ENCODE results near the gene GPD1L.
"Not testable (repeated sequence)": the region's sequence is repeated elsewhere in the genome, so short reads cannot be mapped to it uniquely, and the experiment has no call there.

GPD1L gene

GRCh38 chr3:32189693-32190092, 83.3 kb downstream of the GPD1L start:
- Histone ChIP-seq H3K9ac (ENCODE audit: low read depth, low read length) (no peak overlapping the region), H3K4me3 (ENCODE audit: low read depth, low read length) (no peak overlapping the region), H3K4me1 (ENCODE audit: control insufficient read depth, insufficient read depth, low read length) (no peaks in the 10 kb centered on the region), H3K36me3 (ENCODE audit: control insufficient read depth, insufficient read depth, low read length) (no peaks in the 10 kb centered on the region), H3K9me3 (ENCODE audit: control insufficient read depth, insufficient read depth, low read length) (no peaks in the 10 kb centered on the region), H3K27me3 (ENCODE audit: control insufficient read depth, insufficient read depth, low read length) (no peaks in the 10 kb centered on the region)

DNA sequence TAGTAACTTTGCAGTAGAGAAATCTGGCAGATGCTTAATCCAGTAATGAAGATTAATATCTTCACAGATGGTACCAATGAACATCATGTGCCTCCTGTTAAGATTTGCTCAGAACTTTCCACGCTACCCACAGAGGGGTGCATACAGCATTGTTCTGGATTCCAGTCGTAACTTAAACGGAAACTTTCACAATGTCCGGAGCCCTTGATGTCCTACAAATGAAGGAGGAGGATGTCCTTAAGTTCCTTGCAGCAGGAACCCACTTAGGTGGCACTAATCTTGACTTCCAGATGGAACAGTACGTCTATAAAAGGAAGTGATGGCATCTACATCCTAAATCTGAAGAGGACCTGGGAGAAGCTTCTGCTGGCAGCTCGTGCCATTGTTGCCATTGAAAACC, 84.1 kb downstream of the GPD1L start:
- H3K4me3 ChIP-seq (ENCODE audit: low read depth, low read length); H3K9me3 ChIP-seq (ENCODE audit: control insufficient read depth, insufficient read depth, low read length); H3K4me1 ChIP-seq (ENCODE audit: control insufficient read depth, insufficient read depth, low read length); H3K9ac ChIP-seq (ENCODE audit: low read depth, low read length); H3K27me3 ChIP-seq (ENCODE audit: control insufficient read depth, insufficient read depth, low read length); H3K36me3 ChIP-seq (ENCODE audit: control insufficient read depth, insufficient read depth, low read length): not testable (repeated sequence)

- H3K4me3 ChIP-seq (ENCODE audit: low read depth, low read length): no peak overlapping the region
- H3K27me3 ChIP-seq (ENCODE audit: control insufficient read depth, insufficient read depth, low read length): no peaks in the 10 kb centered on the region
- H3K36me3 ChIP-seq (ENCODE audit: control insufficient read depth, insufficient read depth, low read length): no peaks in the 10 kb centered on the region
- no peak overlapping the region for H3K9ac ChIP-seq (ENCODE audit: low read depth, low read length)
- no peaks in the 10 kb centered on the region for H3K4me1 ChIP-seq (ENCODE audit: control insufficient read depth, insufficient read depth, low read length)
- no peaks in the 10 kb centered on the region for H3K9me3 ChIP-seq (ENCODE audit: control insufficient read depth, insufficient read depth, low read length)
Observed at GRCh38 chr3:32193101-32193500, 86.7 kb downstream of the GPD1L start.

- Histone ChIP-seq H3K36me3 (ENCODE audit: control insufficient read depth, insufficient read depth, low read length) (no peaks in the 10 kb centered on the region), H3K4me3 (ENCODE audit: low read depth, low read length) (no peak overlapping the region), H3K27me3 (ENCODE audit: control insufficient read depth, insufficient read depth, low read length) (no peaks in the 10 kb centered on the region)
Observed at GRCh38 chr3:32194653-32195052, 88.2 kb downstream of the GPD1L start.

DNA sequence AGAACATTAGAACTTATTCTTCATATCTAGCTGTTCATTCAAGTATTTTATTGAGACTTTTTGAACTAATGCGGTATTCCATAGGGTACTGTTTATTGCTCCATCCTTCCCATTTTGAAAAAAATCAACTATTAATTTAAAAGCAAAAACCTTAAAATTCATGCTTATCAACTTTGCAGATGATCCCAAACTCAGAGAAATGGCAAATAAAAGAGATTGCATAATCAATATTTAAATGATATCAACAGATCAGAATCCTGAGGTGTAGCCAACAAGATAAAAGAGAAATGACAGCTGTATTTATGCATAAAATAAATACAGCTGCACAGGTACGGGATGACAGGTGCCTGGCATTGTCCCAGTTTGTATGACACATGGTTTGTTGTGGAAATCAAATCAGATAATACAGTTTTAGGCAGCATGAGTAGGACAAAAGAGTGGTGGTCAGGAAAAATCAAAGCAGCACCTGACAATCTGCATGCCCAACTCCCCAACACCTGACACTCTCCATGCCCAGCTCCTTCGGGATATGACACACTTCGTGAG, 89.6 kb downstream of the GPD1L start:
- H3K9me3 ChIP-seq (ENCODE audit: control insufficient read depth, insufficient read depth, low read length): no peaks in the 10 kb centered on the region
- H3K4me1 ChIP-seq (ENCODE audit: control insufficient read depth, insufficient read depth, low read length): no peaks in the 10 kb centered on the region
- no peaks in the 10 kb centered on the region for H3K27me3 ChIP-seq (ENCODE audit: control insufficient read depth, insufficient read depth, low read length)
- H3K9ac ChIP-seq (ENCODE audit: low read depth, low read length): no peak overlapping the region
- no peaks in the 10 kb centered on the region for H3K36me3 ChIP-seq (ENCODE audit: control insufficient read depth, insufficient read depth, low read length)
- no peak overlapping the region for H3K4me3 ChIP-seq (ENCODE audit: low read depth, low read length)

More at GRCh38 chr3:32194653-32195052, 88.2 kb downstream of the GPD1L start:
- Histone ChIP-seq H3K9me3 (ENCODE audit: control insufficient read depth, insufficient read depth, low read length) (no peaks in the 10 kb centered on the region), H3K9ac (ENCODE audit: low read depth, low read length) (no peak overlapping the region), H3K4me1 (ENCODE audit: control insufficient read depth, insufficient read depth, low read length) (no peaks in the 10 kb centered on the region)

GRCh38 chr3:32197991-32198390, 91.6 kb downstream of the GPD1L start:
- H3K9me3 ChIP-seq (ENCODE audit: control insufficient read depth, insufficient read depth, low read length): no peaks in the 10 kb centered on the region
- no peaks in the 10 kb centered on the region for H3K36me3 ChIP-seq (ENCODE audit: control insufficient read depth, insufficient read depth, low read length)
- no peak overlapping the region for H3K4me3 ChIP-seq (ENCODE audit: low read depth, low read length)

DNA sequence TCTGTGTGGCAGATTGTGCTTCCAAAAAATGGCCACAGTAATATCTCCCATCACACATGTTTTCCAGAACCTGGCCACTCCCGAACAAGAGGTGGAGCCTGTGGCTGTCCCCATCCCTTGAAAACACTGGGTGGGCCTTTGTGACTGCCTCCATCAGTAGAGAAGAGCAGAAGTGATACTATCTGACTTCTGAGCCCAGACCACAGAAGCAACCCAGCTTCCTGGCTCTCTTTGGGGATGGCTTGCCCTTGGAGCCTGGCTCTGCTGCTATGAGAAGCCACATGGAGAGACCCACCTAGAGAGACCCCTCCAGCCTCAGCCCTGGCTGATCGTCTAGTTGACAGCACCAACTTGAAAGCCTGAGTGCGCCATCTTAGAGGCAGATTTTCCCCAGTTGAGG, 92.3 kb downstream of the GPD1L start:
- Histone ChIP-seq H3K4me3 (ENCODE audit: low read depth, low read length) (no peak overlapping the region), H3K36me3 (ENCODE audit: control insufficient read depth, insufficient read depth, low read length) (no peaks in the 10 kb centered on the region), H3K9me3 (ENCODE audit: control insufficient read depth, insufficient read depth, low read length) (no peaks in the 10 kb centered on the region), H3K27me3 (ENCODE audit: control insufficient read depth, insufficient read depth, low read length) (no peaks in the 10 kb centered on the region), H3K9ac (ENCODE audit: low read depth, low read length) (no peak overlapping the region), H3K4me1 (ENCODE audit: control insufficient read depth, insufficient read depth, low read length) (no peaks in the 10 kb centered on the region)

More at GRCh38 chr3:32197991-32198390, 91.6 kb downstream of the GPD1L start:
- Histone ChIP-seq H3K27me3 (ENCODE audit: control insufficient read depth, insufficient read depth, low read length) (no peaks in the 10 kb centered on the region), H3K9ac (ENCODE audit: low read depth, low read length) (no peak overlapping the region), H3K4me1 (ENCODE audit: control insufficient read depth, insufficient read depth, low read length) (no peaks in the 10 kb centered on the region)

- H3K4me1 ChIP-seq (ENCODE audit: control insufficient read depth, insufficient read depth, low read length): no peaks in the 10 kb centered on the region
- no peak overlapping the region for H3K4me3 ChIP-seq (ENCODE audit: low read depth, low read length)
- no peaks in the 10 kb centered on the region for H3K27me3 ChIP-seq (ENCODE audit: control insufficient read depth, insufficient read depth, low read length)
- H3K9me3 ChIP-seq (ENCODE audit: control insufficient read depth, insufficient read depth, low read length): no peaks in the 10 kb centered on the region
- no peak overlapping the region for H3K9ac ChIP-seq (ENCODE audit: low read depth, low read length)
- no peaks in the 10 kb centered on the region for H3K36me3 ChIP-seq (ENCODE audit: control insufficient read depth, insufficient read depth, low read length)
Observed at GRCh38 chr3:32200490-32200889, 94.1 kb downstream of the GPD1L start.

GRCh38 chr3:32200992-32201758, 94.8 kb downstream of the GPD1L start:
- Histone ChIP-seq H3K4me3 (ENCODE audit: low read depth, low read length) (no peak overlapping the region), H3K36me3 (ENCODE audit: control insufficient read depth, insufficient read depth, low read length) (no peaks in the 10 kb centered on the region), H3K4me1 (ENCODE audit: control insufficient read depth, insufficient read depth, low read length) (no peaks in the 10 kb centered on the region)

GRCh38 chr3:32202496-32202895, 96.1 kb downstream of the GPD1L start:
- H3K27me3 ChIP-seq (ENCODE audit: control insufficient read depth, insufficient read depth, low read length): no peaks in the 10 kb centered on the region
- no peak overlapping the region for H3K9ac ChIP-seq (ENCODE audit: low read depth, low read length)
- H3K36me3 ChIP-seq (ENCODE audit: control insufficient read depth, insufficient read depth, low read length): no peaks in the 10 kb centered on the region
- no peaks in the 10 kb centered on the region for H3K9me3 ChIP-seq (ENCODE audit: control insufficient read depth, insufficient read depth, low read length)
- H3K4me3 ChIP-seq (ENCODE audit: low read depth, low read length): no peak overlapping the region
- no peaks in the 10 kb centered on the region for H3K4me1 ChIP-seq (ENCODE audit: control insufficient read depth, insufficient read depth, low read length)

More at GRCh38 chr3:32200992-32201758, 94.8 kb downstream of the GPD1L start:
- no peaks in the 10 kb centered on the region for H3K9me3 ChIP-seq (ENCODE audit: control insufficient read depth, insufficient read depth, low read length)
- H3K27me3 ChIP-seq (ENCODE audit: control insufficient read depth, insufficient read depth, low read length): no peaks in the 10 kb centered on the region
- no peak overlapping the region for H3K9ac ChIP-seq (ENCODE audit: low read depth, low read length)

DNA sequence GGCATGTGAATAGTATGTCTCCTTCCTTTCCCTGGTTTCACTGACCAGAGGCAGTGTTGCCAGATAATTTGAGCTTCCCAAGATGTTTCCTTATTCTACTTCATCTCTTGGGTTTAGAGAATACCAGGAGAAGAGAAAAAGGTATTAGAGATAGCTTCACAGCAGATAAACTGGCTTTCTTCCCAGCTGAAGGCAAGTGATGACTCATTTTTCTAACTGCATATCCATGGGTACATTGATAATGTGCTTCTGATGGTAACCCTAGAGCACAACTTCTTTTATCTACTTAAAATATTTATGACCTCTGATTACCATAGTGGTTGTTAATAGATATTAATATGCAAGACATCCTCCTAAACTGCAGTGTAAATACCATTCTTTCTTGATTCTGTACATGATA, 97.4 kb downstream of the GPD1L start:
- Histone ChIP-seq H3K27me3 (ENCODE audit: control insufficient read depth, insufficient read depth, low read length) (no peaks in the 10 kb centered on the region), H3K4me3 (ENCODE audit: low read depth, low read length) (no peak overlapping the region), H3K36me3 (ENCODE audit: control insufficient read depth, insufficient read depth, low read length) (no peaks in the 10 kb centered on the region), H3K9me3 (ENCODE audit: control insufficient read depth, insufficient read depth, low read length) (no peaks in the 10 kb centered on the region), H3K4me1 (ENCODE audit: control insufficient read depth, insufficient read depth, low read length) (no peaks in the 10 kb centered on the region), H3K9ac (ENCODE audit: low read depth, low read length) (no peak overlapping the region)

DNA sequence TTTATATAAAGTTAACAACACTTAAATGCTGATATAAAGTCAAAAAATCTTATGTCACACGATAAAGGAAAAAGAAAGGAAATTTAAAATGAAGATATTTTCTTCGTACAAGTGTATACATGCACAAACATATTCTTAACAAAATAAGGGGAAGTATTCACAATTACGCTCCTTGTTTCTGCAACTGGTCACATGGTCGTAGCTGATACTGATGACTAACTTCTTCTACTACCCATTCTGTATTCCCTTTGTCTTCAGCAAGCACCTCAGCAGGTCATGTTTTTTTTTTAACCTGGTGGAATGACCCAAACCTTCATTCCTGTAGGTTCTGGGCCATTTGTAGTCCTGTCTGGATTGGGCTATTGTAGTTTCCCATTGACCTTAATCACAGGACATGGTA, 102.0 kb downstream of the GPD1L start:
- Histone ChIP-seq H3K36me3 (ENCODE audit: control insufficient read depth, insufficient read depth, low read length) (no peaks in the 10 kb centered on the region), H3K4me3 (ENCODE audit: low read depth, low read length) (no peak overlapping the region), H3K4me1 (ENCODE audit: control insufficient read depth, insufficient read depth, low read length) (no peaks in the 10 kb centered on the region), H3K27me3 (ENCODE audit: control insufficient read depth, insufficient read depth, low read length) (no peaks in the 10 kb centered on the region), H3K9ac (ENCODE audit: low read depth, low read length) (no peak overlapping the region), H3K9me3 (ENCODE audit: control insufficient read depth, insufficient read depth, low read length) (no peaks in the 10 kb centered on the region)

Data from iPS-15b (cell line).